Left ventricle myocardium inferior (tissue), 1 donor: ENCODE measurements around the gene ART5. TPM values are rescaled to one million over a fixed set of nuclear protein-coding genes. Genes with fewer than 3 reads are reported as not detected.
A peak's percentile ranks its signal among the peaks of the same experiment; 100 is the strongest.

ENCODE experiments used
- DNase-seq: peaks from one replicate; pipeline ENCODE4 v3.0.0-alpha.2; 2020
- H3K27ac ChIP-seq: fragments of 200-600 bp; replicated peaks from 2 replicates; pipeline ENCODE4 v1.8.0; 2021
- H3K27me3 ChIP-seq: fragments of 200-600 bp; 2 replicates; pipeline ENCODE4 v1.8.0; 2021; ENCODE audit warnings: low read depth
- H3K36me3 ChIP-seq: fragments of 200-600 bp; 2 replicates; pipeline ENCODE4 v1.8.0; 2021
- H3K4me1 ChIP-seq: fragments of 200-600 bp; 2 replicates; pipeline ENCODE4 v1.8.0; 2021
- H3K4me3 ChIP-seq: fragments of 200-600 bp; 2 replicates; pipeline ENCODE4 v1.8.0; 2021; ENCODE audit warnings: mild to moderate bottlenecking, moderate library complexity
- H3K9me3 ChIP-seq: fragments of 200-600 bp; replicated peaks from 2 replicates; pipeline ENCODE4 v1.8.0; 2021
- CTCF ChIP-seq: fragments of 200-600 bp; IDR thresholded peaks from 2 replicates; pipeline ENCODE4 v1.8.0; 2021; ENCODE audit warnings: antibody characterized with exemption, mild to moderate bottlenecking, borderline replicate concordance
- intact Hi-C: fragments of 100-400 bp; cut with micrococcal nuclease; formaldehyde crosslinking; loops from one replicate; pipeline ENCODE4 v1.11.0; 2022
- total RNA-seq: library from RNA; stranded (reverse); fragmentation: NEBNext Ultra II Directional; extraction: Animal tissue kit (Norgen Biotek cat#: 25700); gene quantifications from one replicate; pipeline ENCODE4 v1.2.1, GENCODE V29; 2021
- donor health status: DM: no; HTN: yes; CAD: no; lungs with severe emphysema.

The ART5 gene
- total RNA-seq, 1 donor from 2014 or later: 1.4 TPM

- peaks cover 40% of the 10 kb centered on the region for H3K4me1 ChIP-seq
- no peak overlapping the region for H3K4me3 ChIP-seq
- no peaks in the 10 kb centered on the region for H3K9me3 ChIP-seq
- H3K27me3 ChIP-seq: no peaks in the 10 kb centered on the region
- H3K36me3 ChIP-seq: peaks cover 94% of the 10 kb centered on the region
- intact Hi-C loops: no loop called here
- no peak for TF ChIP-seq CTCF
- H3K27ac ChIP-seq: peak overlapping the region; percentile 66
- no peak for DNase-seq
These were observed 41.2 kb upstream of the ART5 start for GRCh38 chr11:3683039-3683438.

- TF ChIP-seq CTCF: no peak
- H3K4me1 ChIP-seq: peaks cover 19% of the 10 kb centered on the region
- H3K36me3 ChIP-seq: peaks cover 100% of the 10 kb centered on the region
- no peak overlapping the region for H3K4me3 ChIP-seq
- intact Hi-C loops: no loop called here
- H3K27ac ChIP-seq: no peak overlapping the region
- no peaks in the 10 kb centered on the region for H3K9me3 ChIP-seq
- DNase-seq: no peak
- H3K27me3 ChIP-seq: no peaks in the 10 kb centered on the region
These were observed 37.3 kb upstream of the ART5 start for GRCh38 chr11:3679077-3679476.

- H3K36me3 ChIP-seq: peaks cover 87% of the 10 kb centered on the region
- H3K27me3 ChIP-seq: no peaks in the 10 kb centered on the region
- H3K4me1 ChIP-seq: peaks cover 9% of the 10 kb centered on the region
- intact Hi-C loops: no loop called here
- no peaks in the 10 kb centered on the region for H3K9me3 ChIP-seq
- no peak for TF ChIP-seq CTCF
- no peak overlapping the region for H3K4me3 ChIP-seq
- no peak for DNase-seq
- no peak overlapping the region for H3K27ac ChIP-seq
These were observed 34.2 kb upstream of the ART5 start for GRCh38 chr11:3675971-3676370.

GRCh38 chr11:3674189-3674588 lies 32.4 kb upstream of the ART5 start:
- no peak overlapping the region for H3K4me3 ChIP-seq
- intact Hi-C loops: no loop called here
- H3K27ac ChIP-seq: no peak overlapping the region
- H3K27me3 ChIP-seq: no peaks in the 10 kb centered on the region
- no peak for DNase-seq
- H3K4me1 ChIP-seq: peaks cover 26% of the 10 kb centered on the region
- H3K36me3 ChIP-seq: peaks cover 74% of the 10 kb centered on the region
- no peaks in the 10 kb centered on the region for H3K9me3 ChIP-seq
- TF ChIP-seq CTCF: no peak

GRCh38 chr11:3671334-3672254 lies 29.8 kb upstream of the ART5 start, which contains the start of gene CHRNA10:
TSS of gene CHRNA10 (minus strand) at chr11:3671384. CDS start at chr11:3671312, 72 bp downstream.
- no peak for TF ChIP-seq CTCF
- DNase-seq: no peak
- H3K27ac ChIP-seq: peak within 1 kb of the TSS; percentile 72
- H3K4me3 ChIP-seq: no peak within 1 kb of the TSS
- H3K4me1 ChIP-seq: peaks cover 26% of the 10 kb centered on the region
- H3K36me3 ChIP-seq: peaks cover 72% of the 10 kb centered on the region
- intact Hi-C loops: no loop called here
- no peaks in the 10 kb centered on the region for H3K27me3 ChIP-seq
- no peaks in the 10 kb centered on the region for H3K9me3 ChIP-seq
